Esophagus squamous epithelium (tissue), 4 donors: ENCODE data around the gene GPR52.

Experiments
- CTCF ChIP-seq, 6 experiments: fragments of 450-650 bp in 4 of 6; fragments of 200-600 bp in 2 of 6; sonication (generic) in 2 of 6; IDR thresholded peaks; one replicate each; pipeline ENCODE4 v1.5.1; 2016 to 2019; ENCODE audit warnings: antibody characterized with exemption in 6 of 6, mild to moderate bottlenecking in 4 of 6, moderate library complexity in 4 of 6
- POLR2A ChIP-seq, 4 donors: fragments of 450-650 bp; IDR thresholded peaks; one replicate each; pipeline ENCODE4 v1.6.1; 2017; ENCODE audit warnings: antibody characterized with exemption in 4 of 4, mild to moderate bottlenecking in 4 of 4, moderate library complexity in 3 of 4

GRCh38 chr1:174399211-174399610 is 48.6 kb upstream of the GPR52 start:
- TF ChIP-seq CTCF (IDR thresholded peaks at IDR 0.05) (no peak), POLR2A (IDR thresholded peaks at IDR 0.05) (no peak)
